ENCODE measurements around the gene TTC38.

The TTC38 gene

GRCh38 chr22:46267431-46268279 is at the start of gene TTC38:
TSS of gene TTC38 (plus strand) at chr22:46268008. CDS start at chr22:46268040, 32 bp downstream.
- DNase-seq: peak; percentile 85

- no peak for DNase-seq
These were observed 48.2 kb upstream of the TTC38 start for GRCh38 chr22:46219636-46220035.

GRCh38 chr22:46220921-46221320 is 46.9 kb upstream of the TTC38 start:
- DNase-seq: no peak

- no peak for DNase-seq
These were observed 43.5 kb upstream of the TTC38 start for GRCh38 chr22:46224044-46224897.

GRCh38 chr22:46224898-46225290 is 42.9 kb upstream of the TTC38 start:
- DNase-seq: no peak

GRCh38 chr22:46225631-46226030 is 42.2 kb upstream of the TTC38 start:
- no peak for DNase-seq

GRCh38 chr22:46226577-46226976 is 41.2 kb upstream of the TTC38 start:
- no peak for DNase-seq

- no peak for DNase-seq
These were observed 38.1 kb upstream of the TTC38 start for GRCh38 chr22:46229701-46230100.

- DNase-seq: no peak
These were observed 37.4 kb upstream of the TTC38 start for GRCh38 chr22:46230262-46230901.

GRCh38 chr22:46233231-46233630 is 34.6 kb upstream of the TTC38 start:
- peak; percentile 69 for DNase-seq

GRCh38 chr22:46234969-46235368 is 32.8 kb upstream of the TTC38 start:
- DNase-seq: no peak

GRCh38 chr22:46237453-46238124 is 30.2 kb upstream of the TTC38 start:
- no peak for DNase-seq

- DNase-seq: no peak
These were observed 29.3 kb upstream of the TTC38 start for GRCh38 chr22:46238541-46238940.

- DNase-seq: no peak
These were observed 28.4 kb upstream of the TTC38 start for GRCh38 chr22:46239261-46240048.

GRCh38 chr22:46240073-46240472 is 27.7 kb upstream of the TTC38 start:
- DNase-seq: no peak

- no peak for DNase-seq
These were observed 27.3 kb upstream of the TTC38 start for GRCh38 chr22:46240506-46240905.

GRCh38 chr22:46240907-46241306 is 26.9 kb upstream of the TTC38 start:
- DNase-seq: no peak

GRCh38 chr22:46241396-46242007 is 26.3 kb upstream of the TTC38 start:
- DNase-seq: no peak

GRCh38 chr22:46242076-46242475 is 25.7 kb upstream of the TTC38 start:
- DNase-seq: no peak

GRCh38 chr22:46244771-46245170 is 23.0 kb upstream of the TTC38 start:
- DNase-seq: no peak

- no peak for DNase-seq
These were observed 22.3 kb upstream of the TTC38 start for GRCh38 chr22:46245511-46245910.

- DNase-seq: no peak
These were observed 21.6 kb upstream of the TTC38 start for GRCh38 chr22:46246178-46246577.

Measured in T1000 (cell line).